Choroid plexus epithelial cell (primary cell): ENCODE results near the gene CALD1.
A peak's percentile ranks its signal among the peaks of the same experiment; 100 is the strongest.

Experiments used
- DNase-seq: peaks from one replicate; pipeline ENCODE4 v3.0.0-alpha.2; 2010; ENCODE audit warnings: low read depth
- H3K4me3 ChIP-seq: 2 replicates; pipeline ENCODE4 v1.5.1; 2011; ENCODE audit warnings: low read depth, mild to moderate bottlenecking, control low read depth, low read length, moderate library complexity
- TF ChIP-seq, protein P1 (sequence below): conservative IDR thresholded peaks from 2 replicates; pipeline ENCODE4 v1.5.1; 2011; ENCODE audit warnings: low read depth, mild to moderate bottlenecking, control low read depth, inconsistent platforms, low read length, moderate library complexity

CALD1 gene

GRCh38 chr7:134820778-134821177 lies 41.3 kb downstream of the CALD1 start:
- H3K4me3 ChIP-seq: no peak overlapping the region
- DNase-seq: no peak
- TF ChIP-seq, protein P1, sequence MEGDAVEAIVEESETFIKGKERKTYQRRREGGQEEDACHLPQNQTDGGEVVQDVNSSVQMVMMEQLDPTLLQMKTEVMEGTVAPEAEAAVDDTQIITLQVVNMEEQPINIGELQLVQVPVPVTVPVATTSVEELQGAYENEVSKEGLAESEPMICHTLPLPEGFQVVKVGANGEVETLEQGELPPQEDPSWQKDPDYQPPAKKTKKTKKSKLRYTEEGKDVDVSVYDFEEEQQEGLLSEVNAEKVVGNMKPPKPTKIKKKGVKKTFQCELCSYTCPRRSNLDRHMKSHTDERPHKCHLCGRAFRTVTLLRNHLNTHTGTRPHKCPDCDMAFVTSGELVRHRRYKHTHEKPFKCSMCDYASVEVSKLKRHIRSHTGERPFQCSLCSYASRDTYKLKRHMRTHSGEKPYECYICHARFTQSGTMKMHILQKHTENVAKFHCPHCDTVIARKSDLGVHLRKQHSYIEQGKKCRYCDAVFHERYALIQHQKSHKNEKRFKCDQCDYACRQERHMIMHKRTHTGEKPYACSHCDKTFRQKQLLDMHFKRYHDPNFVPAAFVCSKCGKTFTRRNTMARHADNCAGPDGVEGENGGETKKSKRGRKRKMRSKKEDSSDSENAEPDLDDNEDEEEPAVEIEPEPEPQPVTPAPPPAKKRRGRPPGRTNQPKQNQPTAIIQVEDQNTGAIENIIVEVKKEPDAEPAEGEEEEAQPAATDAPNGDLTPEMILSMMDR: no peak

DNA sequence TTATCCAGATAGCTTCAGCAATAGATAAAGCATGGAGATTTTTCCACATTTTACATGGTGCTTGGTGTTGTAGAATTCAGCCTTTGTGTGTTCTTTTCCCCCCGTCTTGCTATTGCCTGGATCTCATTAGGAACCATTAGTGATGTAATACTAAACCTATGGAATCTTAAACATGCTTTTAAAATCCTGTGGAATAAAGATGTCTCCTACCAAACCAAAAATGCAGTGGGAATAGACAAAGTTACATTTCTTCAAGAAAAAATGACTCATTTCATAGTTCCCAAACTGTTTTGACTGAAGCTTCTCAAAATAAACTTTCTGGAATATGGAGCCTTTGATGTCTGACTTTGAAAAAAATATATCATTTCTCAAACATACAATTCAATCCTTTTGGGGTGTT lies 44.0 kb downstream of the CALD1 start:
- peak; percentile 83 for DNase-seq
- TF ChIP-seq, protein P1: no peak
- no peak overlapping the region for H3K4me3 ChIP-seq

DNA sequence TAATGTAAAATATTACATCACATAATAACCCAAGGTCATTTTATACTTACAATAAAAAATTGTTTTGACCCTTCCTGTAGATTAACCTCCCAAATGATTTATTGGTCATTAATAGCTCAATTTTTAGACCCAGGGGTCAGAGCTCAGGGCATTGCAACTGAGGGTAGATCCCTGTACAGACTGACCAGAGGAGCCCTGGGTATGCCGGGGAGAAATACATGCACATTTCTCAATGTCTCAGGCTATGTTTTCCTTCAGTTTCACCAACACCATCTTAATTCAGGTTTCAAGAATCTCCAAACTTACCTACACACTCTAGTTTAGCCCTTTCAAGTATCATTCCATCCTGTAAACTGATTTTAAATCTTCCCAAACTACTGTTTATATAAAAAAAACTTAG lies 46.2 kb downstream of the CALD1 start:
- TF ChIP-seq, protein P1: no peak
- no peak overlapping the region for H3K4me3 ChIP-seq
- no peak for DNase-seq

GRCh38 chr7:134826105-134826504 lies 46.7 kb downstream of the CALD1 start:
- peak; percentile 95 for DNase-seq

DNA sequence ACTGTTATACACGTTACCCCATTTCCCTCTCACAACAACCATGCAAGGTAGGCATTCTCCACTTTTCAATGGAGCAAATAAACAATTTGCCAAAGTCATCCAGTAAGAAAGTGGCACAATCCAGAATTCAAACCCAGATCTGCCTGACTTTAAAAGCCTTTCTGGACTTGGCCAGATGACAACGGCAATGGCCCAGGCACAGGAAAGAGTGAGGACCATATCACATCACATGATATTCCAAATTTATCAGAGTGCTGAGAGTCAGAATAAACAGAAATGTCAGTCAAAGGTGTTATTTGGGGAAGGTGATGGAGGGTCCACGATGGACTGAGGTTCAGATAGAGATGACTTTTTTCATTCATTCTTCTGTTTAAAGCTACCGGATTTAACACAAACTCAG lies 48.0 kb downstream of the CALD1 start:
- DNase-seq: no peak
- no peak overlapping the region for H3K4me3 ChIP-seq
- TF ChIP-seq, protein P1: no peak

More at GRCh38 chr7:134826105-134826504, 46.7 kb downstream of the CALD1 start:
- TF ChIP-seq, protein P1: no peak
- no peak overlapping the region for H3K4me3 ChIP-seq

GRCh38 chr7:134827889-134828288 lies 48.5 kb downstream of the CALD1 start:
- TF ChIP-seq, protein P1: no peak
- no peak overlapping the region for H3K4me3 ChIP-seq
- DNase-seq: peak; percentile 89

GRCh38 chr7:134828361-134828760 lies 48.9 kb downstream of the CALD1 start:
- TF ChIP-seq, protein P1: no peak
- no peak overlapping the region for H3K4me3 ChIP-seq
- no peak for DNase-seq
